ENCODE data around the gene GPR143. TPM values are rescaled to one million over a fixed set of nuclear protein-coding genes. Genes with fewer than 3 reads are reported as not detected.

GPR143 gene
- total RNA-seq, 1 experiment from 2014 or later: 1.8 TPM

DNA sequence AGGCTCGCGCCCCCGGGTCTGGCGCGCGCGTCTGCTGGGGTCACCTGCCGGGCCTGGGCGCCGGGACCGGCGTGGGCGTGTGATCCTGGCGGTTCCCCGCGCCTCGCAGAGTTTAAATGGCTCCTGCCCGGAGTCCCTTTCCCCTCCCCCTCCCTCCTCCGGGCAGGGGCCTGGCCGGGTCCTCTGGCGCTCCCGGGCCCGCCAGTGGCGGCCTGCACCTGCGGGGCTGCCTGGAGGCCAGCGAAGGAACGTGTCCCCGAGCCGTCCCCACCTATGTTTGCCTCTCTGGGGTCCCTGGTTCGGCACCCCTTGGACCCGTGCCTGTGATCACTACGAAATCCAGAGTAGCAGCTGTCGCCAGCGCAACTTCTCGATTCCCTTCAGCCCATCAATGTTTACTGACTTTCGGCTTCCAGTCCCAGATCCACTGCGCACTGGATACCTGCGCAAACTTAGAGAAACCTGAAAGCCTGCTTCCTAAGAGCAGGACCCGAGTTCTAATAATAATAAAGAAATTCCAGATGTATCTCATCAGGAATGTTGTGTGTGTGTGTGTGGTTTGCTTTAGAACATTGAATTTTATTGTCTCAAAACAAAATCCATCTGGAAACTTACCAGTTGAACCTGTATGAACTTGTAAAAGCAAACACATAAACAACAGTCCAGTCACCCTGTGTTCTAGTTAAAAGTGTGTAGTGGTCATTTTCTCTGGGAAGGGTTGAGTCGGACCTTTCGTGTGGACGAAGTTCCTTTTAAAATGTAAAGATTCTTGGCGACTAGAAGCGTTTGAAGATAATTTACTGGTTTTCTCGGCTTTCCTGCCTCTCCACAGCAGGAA is 21.4 kb upstream of the GPR143 start:
- intact Hi-C loops (cut with micrococcal nuclease): loop anchor here (5.0 kb wide), 1 partner anchor 40 kb away; no protein-coding TSS in a partner anchor
- BruUV-seq (replicated peaks): no TSS peak
- H3K79me2 ChIP-seq (ENCODE audit: insufficient read depth, low read length): no peaks in the 10 kb centered on the region
- no peaks in the 10 kb centered on the region for H3K36me3 ChIP-seq (ENCODE audit: control insufficient read depth in 1 of 2, insufficient read depth in 2 of 2, low read length in 2 of 2)
- POLR2A ChIA-PET: no interaction called here
- RAD21 ChIA-PET (ENCODE audit: low non-redundant PET in 1 of 2, low total read pairs in 2 of 2, uncharacterized antibody in 2 of 2, unreplicated experiment in 2 of 2): no interaction called here
- peak overlapping the region; percentile 48 to 60 for H3K4me3 ChIP-seq (replicated peaks in 1 of 2; ENCODE audit: low read depth in 1 of 2, low read length in 2 of 2)
- CTCF ChIA-PET: no interaction called here
- H3K4me2 ChIP-seq (ENCODE audit: low read length): peak overlapping the region; percentile 76
- peak; percentile 47 for ATAC-seq
- no peaks in the 10 kb centered on the region for H4K20me1 ChIP-seq (ENCODE audit: insufficient read depth)
- peak overlapping the region; percentile 63; the same call in 1 of the 2 replicates for H3K27ac ChIP-seq (ENCODE audit: low read depth, low read length)
- no peaks in the 10 kb centered on the region for H3K9me3 ChIP-seq (ENCODE audit: control insufficient read depth in 1 of 2, insufficient read depth in 1 of 2, low read depth in 1 of 2, low read length in 2 of 2)
- H2AFZ ChIP-seq (ENCODE audit: low read depth, low read length, poor library complexity, severe bottlenecking): no peak overlapping the region
- H3K27me3 ChIP-seq (ENCODE audit: insufficient read depth, low read length): no peaks in the 10 kb centered on the region
- H3K9me2 ChIP-seq (ENCODE audit: insufficient read depth): no peaks in the 10 kb centered on the region
- no peak for DNase-seq (ENCODE audit: low read depth, low spot score)
- TF ChIP-seq EGR1 (IDR thresholded peaks at IDR 0.05; ENCODE audit: low read depth) (0 out of 2 replicates have a peak, but pooled peaks have one; percentile 35), POLR2A (IDR thresholded peaks at IDR 0.05; ENCODE audit: borderline replicate concordance, extremely low read depth, insufficient read depth, insufficient read length) (no peak), POLR2AphosphoS5 (IDR thresholded peaks at IDR 0.05; ENCODE audit: low read depth, low read length) (no peak), ZFX (IDR thresholded peaks at IDR 0.05) (peak; percentile 14; the same call in 1 of the 2 replicates)
- H3K4me1 ChIP-seq (ENCODE audit: control insufficient read depth in 1 of 2, insufficient read depth in 2 of 2, low read length in 2 of 2): peaks cover 0 to 20% of the 10 kb centered on the region in 2 experiments; a peak in 3 of 4 replicates
- peak overlapping the region; percentile 46; the same call in 1 of the 2 replicates for H3K9ac ChIP-seq (ENCODE audit: low read length)

DNA sequence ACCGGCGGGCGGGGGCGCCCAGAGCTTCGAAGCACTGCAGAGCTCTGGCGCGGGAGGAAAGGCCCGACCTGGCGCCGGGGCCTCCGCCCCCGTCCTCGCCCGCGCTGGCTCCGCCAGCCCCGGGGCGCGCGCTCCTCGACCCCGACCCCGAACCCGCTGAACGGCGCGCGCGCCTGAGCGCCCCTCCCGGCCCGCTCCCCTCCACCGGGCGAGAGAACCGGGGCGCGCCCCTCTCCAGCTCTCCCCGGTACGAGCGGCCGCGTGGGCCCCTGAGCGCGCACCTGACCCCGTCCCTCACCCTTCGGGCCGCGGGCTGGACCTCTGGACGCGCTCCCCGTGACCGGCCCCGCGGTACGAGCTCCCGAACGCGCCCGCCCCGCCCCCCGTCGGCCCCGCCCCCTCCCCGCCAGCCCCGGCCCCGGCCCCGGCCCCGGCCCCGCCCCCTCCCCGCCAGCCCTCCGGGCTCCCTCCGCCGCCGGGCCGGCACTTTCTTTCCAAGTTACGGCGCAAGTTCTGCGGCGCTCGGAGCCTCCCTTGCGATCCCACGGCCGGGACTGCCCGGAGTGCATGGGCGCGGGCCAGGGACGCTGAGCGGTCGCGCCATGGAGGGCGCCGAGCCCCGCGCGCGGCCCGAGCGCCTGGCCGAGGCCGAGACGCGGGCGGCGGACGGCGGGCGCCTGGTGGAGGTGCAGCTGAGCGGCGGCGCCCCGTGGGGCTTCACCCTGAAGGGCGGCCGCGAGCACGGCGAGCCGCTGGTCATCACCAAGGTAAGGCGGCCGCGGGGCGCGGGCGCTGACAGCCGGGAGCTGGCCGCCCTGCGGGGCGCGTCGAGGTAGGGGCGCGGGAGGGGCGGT is 20.5 kb upstream of the GPR143 start, which contains the start of gene SHROOM2:
TSS of gene SHROOM2 (plus strand) at position 486 of the 854 bp plus-strand sequence. CDS start at position 603, 117 bp downstream.
- POLR2A ChIA-PET: no interaction called here
- CTCF ChIA-PET: no interaction called here
- TF ChIP-seq, protein P1, sequence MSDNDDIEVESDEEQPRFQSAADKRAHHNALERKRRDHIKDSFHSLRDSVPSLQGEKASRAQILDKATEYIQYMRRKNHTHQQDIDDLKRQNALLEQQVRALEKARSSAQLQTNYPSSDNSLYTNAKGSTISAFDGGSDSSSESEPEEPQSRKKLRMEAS (IDR thresholded peaks at IDR 0.05): peak; percentile 30; the same call in 1 of the 2 replicates
- TF ChIP-seq SIN3A (IDR thresholded peaks at IDR 0.05; ENCODE audit: low read depth): no peak
- no peaks in the 10 kb centered on the region for H4K20me1 ChIP-seq (ENCODE audit: insufficient read depth)
- no TSS peak for BruUV-seq (replicated peaks)
- H3K4me2 ChIP-seq (ENCODE audit: low read length): peak within 1 kb of the TSS; percentile 76
- intact Hi-C loops (cut with micrococcal nuclease): loop anchor here (5.0 kb wide), 1 partner anchor 41 kb away; no protein-coding TSS in a partner anchor
- peak within 1 kb of the TSS; percentile 46; the same call in 1 of the 2 replicates for H3K9ac ChIP-seq (ENCODE audit: low read length)
- no peaks in the 10 kb centered on the region for H3K9me2 ChIP-seq (ENCODE audit: insufficient read depth)
- H3K9me3 ChIP-seq (ENCODE audit: control insufficient read depth in 1 of 2, insufficient read depth in 1 of 2, low read depth in 1 of 2, low read length in 2 of 2): no peaks in the 10 kb centered on the region
- H3K27ac ChIP-seq (ENCODE audit: low read depth, low read length): peak within 1 kb of the TSS; percentile 63; the same call in 1 of the 2 replicates
- H3K79me2 ChIP-seq (ENCODE audit: insufficient read depth, low read length): no peaks in the 10 kb centered on the region
- peak within 1 kb of the TSS; percentile 48 to 60 for H3K4me3 ChIP-seq (replicated peaks in 1 of 2; ENCODE audit: low read depth in 1 of 2, low read length in 2 of 2)
- RAD21 ChIA-PET (ENCODE audit: low non-redundant PET in 1 of 2, low total read pairs in 2 of 2, uncharacterized antibody in 2 of 2, unreplicated experiment in 2 of 2): no interaction called here
- peaks cover 0 to 21% of the 10 kb centered on the region in 2 experiments; a peak in 2 of 4 replicates for H3K4me1 ChIP-seq (ENCODE audit: control insufficient read depth in 1 of 2, insufficient read depth in 2 of 2, low read length in 2 of 2)
- no peaks in the 10 kb centered on the region for H3K27me3 ChIP-seq (ENCODE audit: insufficient read depth, low read length)
- DNase-seq (ENCODE audit: low read depth, low spot score): no peak
- ATAC-seq: peak; percentile 74
- no peak within 1 kb of the TSS for H2AFZ ChIP-seq (ENCODE audit: low read depth, low read length, poor library complexity, severe bottlenecking)
- no peaks in the 10 kb centered on the region for H3K36me3 ChIP-seq (ENCODE audit: control insufficient read depth in 1 of 2, insufficient read depth in 2 of 2, low read length in 2 of 2)
